SK-N-SH treated with all-trans-retinoic acid at 6 μM for 48 hours (cell line): ENCODE measurements around the gene FAT1.

Experiments used
- ARNTL ChIP-seq: fragments of 450-650 bp; formaldehyde crosslinking; IDR thresholded peaks from 2 replicates; pipeline ENCODE4 v1.5.0; 2020; ENCODE audit warnings: low read depth, mild to moderate bottlenecking, moderate library complexity, borderline replicate concordance
- BACH2 ChIP-seq: fragments of 250-450 bp; sonication (Bioruptor Pico); IDR thresholded peaks from 2 replicates; pipeline ENCODE4 v1.9.0; 2021; ENCODE audit warnings: mild to moderate bottlenecking, borderline replicate concordance
- RARB ChIP-seq: fragments of 250-450 bp; sonication (Bioruptor Pico); IDR thresholded peaks from 2 replicates; pipeline ENCODE4 v1.8.0; 2021; ENCODE audit warnings: mild to moderate bottlenecking, moderate library complexity
- ZNF565 ChIP-seq: fragments of 450-650 bp; formaldehyde crosslinking; conservative IDR thresholded peaks from 2 replicates; pipeline ENCODE4 v1.5.0; 2020; ENCODE audit warnings: low read depth, mild to moderate bottlenecking, moderate library complexity
- ZNF8 ChIP-seq: fragments of 450-650 bp; formaldehyde crosslinking; IDR thresholded peaks from 2 replicates; pipeline ENCODE4 v1.5.0; 2020; ENCODE audit warnings: mild to moderate bottlenecking, moderate library complexity
- TF ChIP-seq, protein P1 (sequence below): fragments of 250-450 bp; sonication (Bioruptor Pico); IDR thresholded peaks from 2 replicates; pipeline ENCODE4 v1.5.0; 2020; ENCODE audit warnings: mild to moderate bottlenecking, moderate library complexity
- TF ChIP-seq, protein P2 (sequence below): fragments of 250-450 bp; sonication (Bioruptor Pico); IDR thresholded peaks from 2 replicates; pipeline ENCODE4 v1.5.1; 2021; ENCODE audit warnings: mild to moderate bottlenecking, moderate library complexity

DNA sequence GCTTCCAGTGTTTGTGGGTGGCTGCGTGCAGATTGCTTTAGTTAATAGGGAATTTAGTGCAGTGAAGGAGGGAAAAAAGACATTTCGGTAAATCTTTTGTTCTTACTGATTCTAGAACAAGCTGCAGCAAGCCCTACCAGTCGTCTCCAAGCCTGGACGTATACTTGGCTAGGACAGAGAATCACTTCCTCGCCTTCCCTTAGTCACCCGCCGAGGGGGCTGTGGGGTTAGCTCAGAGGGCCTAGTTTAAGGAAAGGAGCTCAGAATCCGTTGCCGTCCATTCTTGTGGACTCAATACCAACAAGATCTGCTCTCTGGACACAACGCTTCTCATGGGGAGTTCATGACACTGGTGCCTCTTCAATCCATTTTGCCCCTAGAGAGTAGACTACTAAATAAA lies 36.3 kb upstream of the FAT1 start:
- TF ChIP-seq, protein P1, sequence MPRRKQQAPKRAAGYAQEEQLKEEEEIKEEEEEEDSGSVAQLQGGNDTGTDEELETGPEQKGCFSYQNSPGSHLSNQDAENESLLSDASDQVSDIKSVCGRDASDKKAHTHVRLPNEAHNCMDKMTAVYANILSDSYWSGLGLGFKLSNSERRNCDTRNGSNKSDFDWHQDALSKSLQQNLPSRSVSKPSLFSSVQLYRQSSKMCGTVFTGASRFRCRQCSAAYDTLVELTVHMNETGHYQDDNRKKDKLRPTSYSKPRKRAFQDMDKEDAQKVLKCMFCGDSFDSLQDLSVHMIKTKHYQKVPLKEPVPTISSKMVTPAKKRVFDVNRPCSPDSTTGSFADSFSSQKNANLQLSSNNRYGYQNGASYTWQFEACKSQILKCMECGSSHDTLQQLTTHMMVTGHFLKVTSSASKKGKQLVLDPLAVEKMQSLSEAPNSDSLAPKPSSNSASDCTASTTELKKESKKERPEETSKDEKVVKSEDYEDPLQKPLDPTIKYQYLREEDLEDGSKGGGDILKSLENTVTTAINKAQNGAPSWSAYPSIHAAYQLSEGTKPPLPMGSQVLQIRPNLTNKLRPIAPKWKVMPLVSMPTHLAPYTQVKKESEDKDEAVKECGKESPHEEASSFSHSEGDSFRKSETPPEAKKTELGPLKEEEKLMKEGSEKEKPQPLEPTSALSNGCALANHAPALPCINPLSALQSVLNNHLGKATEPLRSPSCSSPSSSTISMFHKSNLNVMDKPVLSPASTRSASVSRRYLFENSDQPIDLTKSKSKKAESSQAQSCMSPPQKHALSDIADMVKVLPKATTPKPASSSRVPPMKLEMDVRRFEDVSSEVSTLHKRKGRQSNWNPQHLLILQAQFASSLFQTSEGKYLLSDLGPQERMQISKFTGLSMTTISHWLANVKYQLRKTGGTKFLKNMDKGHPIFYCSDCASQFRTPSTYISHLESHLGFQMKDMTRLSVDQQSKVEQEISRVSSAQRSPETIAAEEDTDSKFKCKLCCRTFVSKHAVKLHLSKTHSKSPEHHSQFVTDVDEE (CRISPR knock-in tag): no peak
- TF ChIP-seq, protein P2, sequence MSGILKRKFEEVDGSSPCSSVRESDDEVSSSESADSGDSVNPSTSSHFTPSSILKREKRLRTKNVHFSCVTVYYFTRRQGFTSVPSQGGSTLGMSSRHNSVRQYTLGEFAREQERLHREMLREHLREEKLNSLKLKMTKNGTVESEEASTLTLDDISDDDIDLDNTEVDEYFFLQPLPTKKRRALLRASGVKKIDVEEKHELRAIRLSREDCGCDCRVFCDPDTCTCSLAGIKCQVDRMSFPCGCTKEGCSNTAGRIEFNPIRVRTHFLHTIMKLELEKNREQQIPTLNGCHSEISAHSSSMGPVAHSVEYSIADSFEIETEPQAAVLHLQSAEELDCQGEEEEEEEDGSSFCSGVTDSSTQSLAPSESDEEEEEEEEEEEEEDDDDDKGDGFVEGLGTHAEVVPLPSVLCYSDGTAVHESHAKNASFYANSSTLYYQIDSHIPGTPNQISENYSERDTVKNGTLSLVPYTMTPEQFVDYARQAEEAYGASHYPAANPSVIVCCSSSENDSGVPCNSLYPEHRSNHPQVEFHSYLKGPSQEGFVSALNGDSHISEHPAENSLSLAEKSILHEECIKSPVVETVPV (CRISPR knock-in tag): no peak
- TF ChIP-seq BACH2 (CRISPR knock-in tag) (no peak), ZNF565 (no peak), ARNTL (CRISPR knock-in tag) (no peak), ZNF8 (CRISPR knock-in tag) (no peak), RARB (CRISPR knock-in tag) (no peak)
